NCI-H187 (cell line): ENCODE measurements around the gene PLN.

Source experiments
- DNase-seq, 2 experiments: peaks; one replicate each; lab custom pipeline; 2025; lab: John Stamatoyannopoulos, UW

PLN gene

GRCh38 chr6:118580585-118581419, 32.7 kb downstream of the PLN start:
- DNase-seq = no peak

GRCh38 chr6:118581489-118581959, 33.4 kb downstream of the PLN start:
- DNase-seq = no peak

GRCh38 chr6:118584911-118585310, 36.8 kb downstream of the PLN start:
- no peak for DNase-seq

DNA sequence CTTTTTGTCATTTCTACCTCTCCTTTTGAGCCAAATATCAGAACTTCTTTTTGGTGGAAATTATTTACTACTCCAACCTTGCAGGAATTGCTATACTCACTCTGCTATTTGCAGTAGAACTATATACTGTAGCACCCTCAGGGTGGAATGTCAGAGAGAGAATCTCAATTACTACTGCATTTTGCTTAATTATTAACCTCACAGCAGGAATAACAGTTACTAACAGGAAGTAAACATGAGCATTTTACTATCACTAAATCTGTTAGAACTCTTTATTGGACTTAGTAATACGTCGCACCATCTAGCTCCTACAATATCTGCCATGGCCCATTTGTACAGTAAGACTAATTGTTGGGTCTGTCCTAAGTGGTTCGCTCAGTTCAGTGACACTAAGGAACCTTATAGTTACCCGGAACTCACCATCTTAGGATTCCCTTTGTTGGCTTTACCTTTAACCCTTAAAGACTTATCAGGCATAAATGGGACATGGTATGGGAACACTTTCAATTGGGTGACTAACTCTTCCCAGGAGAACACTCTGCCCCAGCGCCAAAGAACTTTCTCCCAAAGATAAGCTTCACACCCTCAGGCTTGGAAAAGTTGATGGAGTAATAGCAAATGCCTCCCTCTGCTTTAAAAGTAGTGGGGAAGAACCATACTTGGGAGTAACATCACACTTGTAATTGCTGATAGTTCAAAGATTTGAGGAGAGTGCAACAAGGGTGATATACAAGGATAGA, 38.8 kb downstream of the PLN start:
- no peak for DNase-seq

- DNase-seq = no peak
Measured at GRCh38 chr6:118588626-118589025, 40.5 kb downstream of the PLN start.

GRCh38 chr6:118589186-118589585, 41.1 kb downstream of the PLN start:
- no peak for DNase-seq

- no peak for DNase-seq
Measured at GRCh38 chr6:118589649-118590365, 41.7 kb downstream of the PLN start.

GRCh38 chr6:118591897-118592296, 43.8 kb downstream of the PLN start:
- no peak for DNase-seq

DNA sequence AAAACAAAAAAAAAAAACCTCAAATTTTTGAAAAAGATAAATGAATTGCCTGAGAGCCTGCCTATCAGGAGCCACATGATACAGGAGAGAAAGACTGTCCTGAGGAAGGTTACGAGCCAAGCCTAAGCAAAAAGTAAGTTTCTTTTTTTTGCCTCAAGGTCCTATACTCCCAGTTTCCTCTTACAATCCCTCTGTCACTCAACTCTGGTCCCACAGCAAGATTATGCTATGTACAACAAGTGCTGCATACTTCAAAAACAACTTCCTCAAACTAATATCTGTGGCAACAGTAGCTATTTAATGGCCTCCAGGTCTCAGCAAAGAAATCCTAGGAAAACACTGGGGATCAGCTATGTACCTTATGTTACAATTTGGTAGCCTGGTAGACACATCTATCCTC, 46.8 kb downstream of the PLN start:
- DNase-seq = no peak

DNA sequence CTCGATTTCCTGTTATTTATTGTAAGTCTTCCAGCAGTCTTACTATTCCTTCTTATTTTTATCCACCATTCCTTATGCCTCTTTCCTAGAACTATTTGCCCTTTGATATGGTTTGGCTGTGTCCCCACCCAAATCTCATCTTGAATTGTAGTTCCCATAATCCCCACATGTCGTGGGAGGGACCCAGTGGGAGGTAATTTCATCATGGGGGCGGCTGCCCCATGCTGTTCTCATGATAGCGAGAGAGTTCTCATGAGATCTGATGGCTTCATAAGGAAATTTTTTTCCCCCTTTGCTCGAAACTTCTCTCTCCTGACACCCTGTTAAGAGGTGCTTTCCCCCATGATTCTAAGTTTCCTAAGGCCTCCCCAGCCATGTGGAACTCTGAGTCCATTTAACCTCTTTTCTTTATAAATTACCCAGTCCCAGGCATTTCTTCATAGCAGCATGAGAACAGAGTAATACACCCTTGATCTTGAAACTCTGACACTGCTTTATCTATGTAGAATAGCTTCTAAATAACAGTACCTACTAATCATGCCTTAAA, 48.8 kb downstream of the PLN start:
- no peak for DNase-seq

- no peak for DNase-seq
Measured at GRCh38 chr6:118597636-118598035, 49.5 kb downstream of the PLN start.

DNA sequence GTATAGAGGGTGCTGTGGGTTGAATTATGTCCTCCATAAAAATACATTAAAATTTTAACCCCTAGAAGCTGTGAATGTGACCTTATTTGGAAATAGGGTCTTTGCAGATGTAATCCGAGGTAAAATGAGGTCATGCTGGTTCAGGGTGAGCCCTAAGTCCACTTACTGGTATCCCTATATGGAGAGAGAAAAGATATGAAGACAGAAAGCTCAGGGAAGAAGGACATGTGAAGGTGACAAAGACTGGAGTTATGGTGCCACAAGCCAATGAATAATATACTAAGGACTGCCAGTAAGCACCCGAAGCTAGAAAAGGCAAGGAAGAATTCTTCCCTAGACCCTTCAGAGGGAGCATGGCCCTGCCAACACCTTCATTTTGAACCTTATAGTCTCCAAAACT, 50.2 kb downstream of the PLN start:
- no peak for DNase-seq

DNA sequence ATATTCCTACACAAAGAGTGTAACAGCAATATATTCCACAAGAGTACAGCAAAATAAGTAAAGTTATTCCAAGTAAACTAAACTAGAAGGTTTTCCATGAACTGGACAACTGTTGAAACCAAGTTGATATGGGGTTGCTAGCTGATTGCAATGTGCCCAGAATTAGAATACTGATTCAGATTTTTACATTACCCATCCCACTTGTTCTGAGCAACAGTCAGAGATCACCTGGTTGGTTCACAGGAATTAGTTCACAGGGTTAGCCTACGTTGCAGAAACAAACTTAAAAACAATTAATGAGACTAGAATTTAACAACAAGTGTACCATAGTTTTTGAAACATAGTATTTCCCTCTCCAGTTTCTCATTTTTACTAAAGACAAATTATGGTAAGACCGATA, 54.2 kb downstream of the PLN start:
- DNase-seq = no peak

DNA sequence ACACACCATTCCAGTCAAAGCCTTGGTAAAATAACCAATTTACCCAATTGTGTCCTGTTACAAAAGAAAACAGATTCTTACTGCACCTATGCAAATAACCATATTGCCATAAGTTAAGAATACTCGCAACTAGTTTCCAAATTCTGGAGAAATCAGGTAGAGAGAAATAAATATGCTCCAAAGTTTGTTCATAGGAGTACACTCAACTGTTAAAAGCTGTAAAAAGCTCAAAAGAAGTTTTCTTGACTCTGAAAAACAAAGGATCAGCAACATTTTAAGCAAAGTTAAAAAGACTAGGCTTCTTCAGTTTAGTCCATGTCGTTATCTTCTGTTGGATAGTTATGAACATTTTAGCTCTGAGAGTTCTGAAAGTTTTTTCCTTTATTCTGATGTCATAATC, 55.3 kb downstream of the PLN start:
- no peak for DNase-seq

GRCh38 chr6:118606268-118606667, 58.2 kb downstream of the PLN start:
- DNase-seq = no peak

- DNase-seq = no peak
Measured at GRCh38 chr6:118606858-118607257, 58.8 kb downstream of the PLN start.
